Astrocyte of the cerebellum (primary cell): ENCODE measurements around the gene DHRS7C.

Source experiments
- DNase-seq: peaks from one replicate; pipeline ENCODE4 v3.0.0-alpha.2; 2011; ENCODE audit warnings: low read depth
- H3K4me3 ChIP-seq: 2 replicates; pipeline ENCODE4 v1.5.1; 2011; ENCODE audit warnings: mild to moderate bottlenecking, low read depth, low read length, moderate library complexity
- CTCF ChIP-seq: IDR thresholded peaks from 2 replicates; pipeline ENCODE4 v1.5.1; 2012; ENCODE audit warnings: low read length, low read depth, moderate library complexity, mild to moderate bottlenecking; ENCODE audit errors: missing control alignments
- in situ Hi-C: cut with HindIII; loops from 2 replicates; pipeline ENCODE4 v1.10.0; 2017; ENCODE audit warnings: low sequenced_read_pairs

DHRS7C gene

GRCh38 chr17:9767432-9767991, 23.9 kb downstream of the DHRS7C start:
- no peak overlapping the region for H3K4me3 ChIP-seq
- DNase-seq = no peak
- no peak for TF ChIP-seq CTCF
- in situ Hi-C loops = no loop called here

- no peak for DNase-seq
- H3K4me3 ChIP-seq = no peak overlapping the region
- in situ Hi-C loops = no loop called here
- TF ChIP-seq CTCF = no peak
Observed at GRCh38 chr17:9766970-9767369, 24.4 kb downstream of the DHRS7C start.

DNA sequence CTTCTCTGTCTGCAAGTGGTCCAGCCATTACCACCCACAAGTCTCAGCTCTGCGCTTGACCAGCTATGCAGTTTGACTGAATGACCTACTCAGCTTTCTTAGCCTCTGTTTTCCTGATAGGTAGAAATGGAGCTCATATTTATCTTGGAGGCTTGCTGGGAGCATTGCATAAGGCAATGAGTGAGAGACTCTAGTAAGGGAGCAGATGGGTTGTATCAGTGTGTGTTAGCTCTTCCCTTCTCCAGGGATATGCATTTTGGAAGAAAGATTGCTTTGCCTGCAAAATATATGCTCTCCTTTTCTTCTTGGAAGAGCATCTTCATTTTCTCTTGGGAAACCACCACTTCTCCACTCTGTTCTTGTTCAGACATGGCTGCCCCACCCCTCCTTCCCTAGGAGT, 26.1 kb downstream of the DHRS7C start:
- in situ Hi-C loops = no loop called here
- TF ChIP-seq CTCF = no peak
- H3K4me3 ChIP-seq = no peak overlapping the region
- DNase-seq = no peak

- DNase-seq = no peak
- TF ChIP-seq CTCF = no peak
- in situ Hi-C loops = no loop called here
- no peak overlapping the region for H3K4me3 ChIP-seq
Observed at GRCh38 chr17:9763643-9764042, 27.7 kb downstream of the DHRS7C start.

GRCh38 chr17:9760266-9760665, 31.1 kb downstream of the DHRS7C start:
- DNase-seq = no peak
- TF ChIP-seq CTCF = no peak
- in situ Hi-C loops = no loop called here
- no peak overlapping the region for H3K4me3 ChIP-seq

DNA sequence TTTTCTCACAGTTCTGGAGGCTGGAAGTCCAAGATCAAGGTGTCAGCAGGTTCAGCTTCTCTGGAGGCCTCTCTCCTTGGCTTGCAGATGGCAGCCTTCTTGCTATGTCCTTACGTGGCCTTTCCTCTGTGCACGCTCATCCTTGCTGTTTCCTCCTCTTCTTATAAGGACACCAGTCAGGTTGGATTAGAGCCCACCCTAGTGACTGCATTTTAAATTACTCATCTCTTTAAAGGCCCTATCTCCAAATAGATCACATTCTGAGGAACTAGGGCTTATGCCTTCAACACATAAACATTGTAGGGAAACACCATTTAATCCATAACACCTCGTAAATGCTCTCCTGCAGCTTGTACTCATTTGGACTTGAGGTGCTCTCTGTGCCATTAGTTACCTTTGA, 36.3 kb downstream of the DHRS7C start:
- in situ Hi-C loops = no loop called here
- DNase-seq = no peak
- no peak overlapping the region for H3K4me3 ChIP-seq
- no peak for TF ChIP-seq CTCF

GRCh38 chr17:9750524-9750923, 40.9 kb downstream of the DHRS7C start:
- DNase-seq = no peak
- TF ChIP-seq CTCF = no peak
- H3K4me3 ChIP-seq = no peak overlapping the region
- in situ Hi-C loops = no loop called here
